HG03460 (cell line): Measurements from ENCODE around the gene HDGF.
"Not testable (repeated sequence)": the region's sequence is repeated elsewhere in the genome, so short reads cannot be mapped to it uniquely, and the experiment has no call there.

Source experiments
- ATAC-seq: cut with Tn5 transposase; IDR thresholded peaks from one replicate; pipeline ENCODE4 v1.9.1; 2021; ENCODE audit not compliant: unreplicated experiment

HDGF gene

GRCh38 chr1:156767101-156767878 is 15.8 kb upstream of the HDGF start, which contains the start of gene PRCC:
PRCC (plus strand) TSS chr1:156767535; CDS start chr1:156767772, 237 bp downstream.
- peak; percentile 94 for ATAC-seq

GRCh38 chr1:156766298-156767100 is 15.0 kb upstream of the HDGF start:
- no peak for ATAC-seq

- no peak for ATAC-seq
Observed at GRCh38 chr1:156765666-156766065, 14.2 kb upstream of the HDGF start.

GRCh38 chr1:156765136-156765535 is 13.7 kb upstream of the HDGF start:
- ATAC-seq = not testable (repeated sequence)

- no peak for ATAC-seq
Observed at GRCh38 chr1:156760796-156761104, 9.3 kb upstream of the HDGF start.

- ATAC-seq = no peak
Observed at GRCh38 chr1:156760092-156760795, 8.8 kb upstream of the HDGF start.

- ATAC-seq = not testable (repeated sequence)
Observed at GRCh38 chr1:156757572-156758253, 6.2 kb upstream of the HDGF start.

GRCh38 chr1:156756355-156756754 is 4.9 kb upstream of the HDGF start:
- ATAC-seq = no peak

- ATAC-seq = no peak
Observed at GRCh38 chr1:156755527-156755950, 4.1 kb upstream of the HDGF start.

- no peak for ATAC-seq
Observed at GRCh38 chr1:156754219-156754618, 2.7 kb upstream of the HDGF start.

- no peak for ATAC-seq
Observed at GRCh38 chr1:156752843-156753482, 1.5 kb upstream of the HDGF start.

GRCh38 chr1:156751757-156752481 is 444 bp upstream of the HDGF start:
- ATAC-seq = peak; percentile 58

- ATAC-seq = peak; percentile 20
Observed at GRCh38 chr1:156750711-156751450, 594 bp downstream of the HDGF start.

- no peak for ATAC-seq
Observed at GRCh38 chr1:156750191-156750672, 1.2 kb downstream of the HDGF start.

- no peak for ATAC-seq
Observed at GRCh38 chr1:156749419-156750118, 1.9 kb downstream of the HDGF start.

GRCh38 chr1:156748670-156749418 is 2.6 kb downstream of the HDGF start:
- no peak for ATAC-seq

GRCh38 chr1:156747742-156748669 is 3.5 kb downstream of the HDGF start:
- no peak for ATAC-seq
